GM19468 (cell line): Measurements from ENCODE around the gene ERAP2.
A peak's percentile ranks its signal among the peaks of the same experiment; 100 is the strongest.
"Not testable (repeated sequence)": the region's sequence is repeated elsewhere in the genome, so short reads cannot be mapped to it uniquely, and the experiment has no call there.

ENCODE experiments used
- ATAC-seq: cut with Tn5 transposase; IDR thresholded peaks from one replicate; pipeline ENCODE4 v1.9.1; 2021; ENCODE audit warnings: mild to moderate bottlenecking, moderate library complexity, moderate number of reproducible peaks; ENCODE audit not compliant: unreplicated experiment; ENCODE audit errors: extremely low read depth

The ERAP2 gene

DNA sequence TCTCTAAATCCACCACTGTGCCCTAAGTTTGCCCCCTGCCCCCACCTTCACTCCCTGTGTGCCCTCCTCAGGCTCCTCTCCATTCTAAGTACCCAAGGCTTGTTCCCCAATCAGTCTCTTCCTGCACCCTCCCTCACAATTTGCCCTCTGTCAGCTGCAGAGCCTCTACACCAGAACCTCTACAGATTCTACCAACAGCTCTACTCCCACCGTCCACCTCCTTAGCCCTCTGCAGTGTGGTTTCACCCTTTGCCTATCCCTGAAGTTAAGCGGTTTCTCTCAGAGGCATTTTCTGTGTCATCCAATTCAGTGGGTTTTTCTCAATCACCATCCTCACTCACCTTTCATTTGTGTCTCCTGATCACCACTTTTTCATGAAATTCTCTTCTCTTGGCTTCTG lies 13.2 kb upstream of the ERAP2 start:
- ATAC-seq, result no peak

DNA sequence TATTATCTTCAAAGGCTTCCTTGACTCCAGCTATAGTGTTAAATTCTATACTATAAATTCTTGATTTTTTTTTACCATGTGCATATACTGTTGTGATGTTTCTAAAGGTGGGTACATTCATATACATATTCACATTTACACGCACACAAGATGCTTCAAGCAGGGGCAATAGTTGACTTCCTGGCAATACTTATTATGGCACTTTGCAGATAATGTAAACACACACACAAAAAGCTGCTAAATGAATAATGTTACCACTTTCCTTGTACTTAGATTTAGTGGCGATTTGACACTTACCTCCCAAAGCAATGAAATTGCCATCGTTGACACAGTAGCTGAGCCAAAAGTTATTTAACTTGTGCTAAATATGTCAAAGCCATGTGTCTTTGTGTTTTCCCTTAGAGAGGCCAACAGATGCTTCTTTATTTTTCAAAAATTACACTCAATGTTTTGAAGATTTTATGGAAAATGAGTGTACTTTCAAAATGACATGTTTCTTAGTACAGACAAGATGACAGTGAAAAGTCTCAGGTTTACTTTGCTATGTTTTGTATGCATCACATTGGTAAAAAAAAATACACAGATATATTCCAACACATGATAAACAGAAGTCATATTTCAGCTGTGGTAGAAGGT lies 12.2 kb upstream of the ERAP2 start:
- ATAC-seq, result no peak

DNA sequence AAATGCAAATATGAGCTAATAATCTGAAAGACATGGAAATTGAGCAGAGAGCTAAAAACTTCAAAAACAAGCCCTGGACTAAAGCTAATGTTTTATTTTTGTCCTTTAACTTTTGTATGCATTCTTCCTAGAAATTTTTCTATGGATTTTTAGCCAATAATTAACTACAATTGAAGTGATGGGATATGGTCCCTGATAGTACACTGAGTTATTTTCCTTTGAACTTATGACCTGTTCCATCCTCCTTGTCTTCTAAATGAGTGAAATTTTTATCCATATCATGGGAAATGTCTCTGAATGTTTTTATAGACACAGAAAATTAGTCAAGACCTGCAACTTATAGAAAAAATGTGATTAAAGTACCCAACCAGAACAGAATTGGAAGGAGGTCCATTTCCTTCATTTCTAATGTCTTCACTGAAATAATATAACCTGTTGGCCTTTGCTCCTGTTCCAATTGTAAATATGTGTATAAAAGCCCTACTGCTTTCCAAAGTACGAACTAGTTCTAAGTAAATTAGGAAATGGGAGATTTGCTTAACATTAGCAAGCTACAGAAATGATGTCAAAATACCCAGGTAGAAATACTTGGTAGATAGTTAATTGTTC lies 11.3 kb upstream of the ERAP2 start:
- ATAC-seq, result no peak

DNA sequence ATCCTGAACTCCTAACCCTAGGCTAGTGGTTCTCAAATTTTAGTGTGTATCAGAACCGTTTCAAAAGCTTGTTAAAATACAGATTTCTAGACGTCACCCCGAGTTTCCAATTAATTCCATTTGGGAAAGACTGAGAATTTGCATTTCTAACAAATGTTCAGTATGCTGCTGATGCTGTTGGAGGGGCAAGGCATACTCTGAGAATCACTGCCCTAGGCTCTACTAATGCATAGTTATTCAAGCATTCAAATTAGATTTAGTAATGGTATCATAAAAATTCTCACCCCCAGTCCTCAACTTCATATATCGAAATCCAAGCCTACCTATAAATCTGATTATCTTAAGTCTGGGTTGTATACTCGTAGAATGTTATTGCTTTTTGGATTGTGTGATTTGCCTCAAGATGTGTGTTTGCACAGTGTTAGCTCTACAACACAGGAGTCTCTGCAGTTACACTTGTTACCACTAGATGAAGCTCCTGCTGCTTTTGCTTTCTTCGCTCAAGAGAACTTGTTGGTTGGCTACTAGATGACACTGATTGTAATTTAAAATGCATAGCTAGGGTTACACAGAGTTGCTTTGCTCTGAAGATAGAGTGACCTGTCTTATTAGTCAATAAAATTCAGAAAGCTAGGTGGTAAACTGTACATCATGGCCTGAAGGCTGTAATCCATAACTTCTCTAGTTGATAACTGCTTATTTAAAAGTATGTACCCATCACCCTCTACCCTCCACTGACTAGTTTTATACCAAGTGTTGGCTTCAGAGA lies 7.5 kb upstream of the ERAP2 start:
- peak; percentile 88 for ATAC-seq

DNA sequence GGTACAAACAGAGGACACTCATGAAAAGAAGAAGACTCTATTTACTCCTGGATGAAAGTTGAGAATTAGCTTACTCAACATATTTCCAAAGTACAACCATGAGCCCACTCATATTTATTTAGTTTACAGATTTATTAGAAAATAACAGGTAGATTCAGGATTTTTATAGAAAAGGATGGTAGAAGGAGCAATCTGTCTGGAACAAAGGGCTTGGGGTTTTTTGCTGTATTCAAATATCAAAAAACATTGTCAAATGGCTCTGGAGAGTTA lies 7.0 kb upstream of the ERAP2 start:
- no peak for ATAC-seq

DNA sequence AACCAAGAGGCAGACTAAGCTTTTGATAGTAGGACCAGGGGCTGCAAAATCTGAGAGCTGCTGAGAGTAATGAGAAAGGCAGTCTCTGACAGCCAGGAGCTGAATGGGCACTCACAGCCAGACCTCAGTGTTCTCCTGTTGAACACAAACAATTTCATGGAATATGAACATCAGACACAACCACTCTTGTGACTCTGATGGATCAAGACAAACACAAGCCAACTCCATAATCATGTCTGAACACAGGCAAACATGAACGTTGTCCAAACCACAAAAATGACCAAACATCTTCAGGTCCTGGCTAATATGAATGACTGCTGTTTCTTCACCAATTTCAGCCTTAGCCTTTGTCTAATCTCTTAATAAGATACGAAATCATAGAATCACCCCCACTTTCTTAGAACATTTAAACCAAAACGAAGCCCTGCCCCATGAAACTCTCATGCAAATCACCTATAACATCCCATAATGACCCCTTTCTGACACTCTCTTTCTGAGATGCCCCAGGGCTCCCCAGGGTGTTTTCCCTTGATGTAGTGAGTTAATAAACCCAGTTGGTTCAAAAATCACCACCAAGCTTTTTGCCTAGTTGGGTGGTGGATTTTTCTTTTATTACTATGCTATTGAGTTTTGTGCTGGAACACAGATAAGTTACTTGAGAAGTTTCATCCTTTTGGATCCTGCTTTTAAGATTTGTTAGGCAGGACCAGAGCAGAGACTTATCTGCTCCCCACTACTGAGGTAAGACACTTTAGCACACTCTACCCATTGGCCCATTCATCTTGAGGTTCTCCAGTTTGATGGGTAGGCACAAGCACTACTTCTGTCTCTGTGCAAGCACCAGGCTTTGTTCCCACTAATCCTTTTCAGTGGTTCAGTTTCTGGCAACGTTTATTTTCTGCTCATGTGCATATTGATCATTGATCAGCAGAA lies 5.9 kb upstream of the ERAP2 start:
- peak; percentile 47 for ATAC-seq

DNA sequence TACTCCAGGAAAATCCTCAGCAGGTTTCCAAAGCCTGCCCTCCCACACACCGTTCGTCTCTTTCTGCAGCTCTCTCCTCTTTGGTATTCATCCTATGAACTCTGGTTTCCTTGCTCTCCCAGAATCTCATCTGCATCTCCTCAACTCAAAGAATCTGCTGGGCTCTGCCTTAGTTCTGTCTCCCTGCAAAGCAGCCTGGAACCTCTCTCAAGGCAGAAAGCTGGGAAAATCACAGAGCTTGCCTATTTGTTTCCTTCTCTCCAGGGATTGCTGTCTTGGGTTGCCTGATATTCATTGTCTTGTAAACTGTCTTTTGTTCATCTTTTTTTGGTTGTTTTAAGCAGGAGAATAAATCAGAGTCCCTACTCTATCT lies 5.3 kb upstream of the ERAP2 start:
- no peak for ATAC-seq

DNA sequence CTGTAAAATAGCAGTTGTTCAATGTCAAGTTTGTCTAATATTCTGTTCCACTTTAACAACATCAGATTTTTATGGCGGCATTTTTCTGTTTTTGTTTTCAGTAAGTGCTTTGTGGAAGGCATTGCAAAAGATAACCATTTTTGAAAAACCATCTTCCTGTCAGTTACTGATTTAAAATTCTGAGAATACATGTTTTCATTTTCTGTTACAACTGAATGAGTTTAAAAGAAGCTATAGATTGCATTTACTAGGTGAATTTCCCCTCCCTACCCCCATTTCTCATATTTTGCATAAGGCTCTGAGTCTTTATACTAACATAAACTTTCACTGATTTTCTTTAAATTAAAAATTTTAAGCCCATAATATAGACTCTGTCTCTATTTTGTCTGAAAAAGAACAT lies 4.6 kb upstream of the ERAP2 start:
- ATAC-seq, result no peak

DNA sequence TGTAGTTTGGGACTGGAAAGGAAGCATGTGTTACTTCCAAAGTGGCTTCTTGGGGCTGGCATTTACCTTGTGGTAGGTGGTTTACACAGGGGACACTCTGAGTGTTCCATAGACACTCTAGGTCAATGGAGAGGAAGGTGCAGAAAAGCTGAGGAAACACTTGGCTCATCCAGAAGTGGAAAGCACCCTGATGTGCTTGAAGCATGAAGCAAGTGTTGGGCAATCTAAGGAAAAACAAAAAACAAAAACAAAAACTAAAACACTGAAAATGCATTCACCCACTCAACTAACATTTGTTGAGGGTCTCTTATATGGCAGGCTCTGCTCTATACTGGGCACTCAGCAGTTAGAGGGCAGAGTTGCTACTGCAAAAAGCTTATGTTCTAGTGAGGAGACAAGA lies 2.9 kb upstream of the ERAP2 start:
- no peak for ATAC-seq

DNA sequence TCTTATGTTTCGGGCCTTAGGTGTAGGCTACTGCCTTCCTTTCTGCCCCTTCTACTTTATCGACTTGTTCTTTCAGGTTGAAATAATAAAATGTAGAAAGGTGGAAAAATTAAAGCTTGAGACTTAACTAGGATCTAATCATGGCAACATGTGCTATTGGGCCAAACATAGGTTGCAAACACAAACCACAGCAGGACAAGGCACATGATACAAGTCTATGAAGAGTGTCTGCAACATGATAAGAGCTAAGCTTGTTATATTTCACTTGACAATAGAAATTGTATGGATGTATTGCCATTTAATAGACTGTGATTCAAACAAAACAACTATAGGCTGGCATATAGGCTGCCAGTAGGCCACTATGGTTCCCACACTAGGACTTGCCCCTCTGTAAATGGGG lies 1.7 kb upstream of the ERAP2 start:
- ATAC-seq, result no peak

DNA sequence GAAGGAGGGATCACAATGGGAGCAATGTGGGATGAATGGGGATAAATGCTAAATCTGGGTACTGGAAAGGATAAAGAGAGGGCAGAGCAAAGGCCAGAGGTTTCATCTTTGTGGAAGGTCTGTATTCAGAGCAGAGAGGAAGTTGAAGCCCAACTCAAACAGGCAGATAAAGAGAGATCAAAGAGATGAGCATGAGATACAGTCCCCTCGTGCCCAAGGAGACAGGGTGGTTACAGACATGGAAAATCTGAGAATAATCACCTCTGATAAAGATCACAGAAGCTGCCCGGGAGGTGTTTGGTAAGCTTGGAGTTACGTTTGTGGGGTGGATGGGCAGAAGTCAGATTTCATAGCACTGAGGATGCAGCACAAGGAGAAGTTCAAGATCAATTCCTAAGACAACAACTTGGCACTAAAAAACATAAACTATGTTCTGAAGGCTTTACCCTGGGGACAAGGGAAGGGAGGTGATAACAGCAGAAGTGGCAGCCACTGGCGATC lies 459 bp upstream of the ERAP2 start:
- ATAC-seq, result no peak

DNA sequence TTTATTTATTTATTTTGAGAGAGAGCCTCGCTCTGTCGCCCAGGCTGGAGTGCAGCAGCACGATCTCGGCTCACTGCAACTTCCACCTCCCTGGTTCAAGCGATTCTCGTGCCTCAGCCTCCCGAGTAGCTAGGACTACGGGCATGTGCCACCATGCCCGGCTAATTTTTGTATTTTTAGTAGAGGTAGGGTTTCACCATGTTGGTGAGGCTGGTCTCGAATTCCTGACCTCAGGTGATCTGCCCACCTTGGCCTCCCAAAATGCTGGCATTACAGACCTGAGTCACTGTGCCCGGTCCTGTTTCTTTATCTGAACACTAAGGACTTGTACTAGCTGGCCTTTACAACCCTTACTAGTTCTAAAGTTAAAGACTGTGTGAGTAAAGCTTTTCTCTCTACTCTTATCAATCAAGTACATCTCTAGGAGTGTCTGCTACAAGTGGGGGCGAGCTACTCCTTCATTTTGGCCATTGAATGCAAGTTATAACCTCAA lies 723 bp downstream of the ERAP2 start:
- not testable (repeated sequence) for ATAC-seq

DNA sequence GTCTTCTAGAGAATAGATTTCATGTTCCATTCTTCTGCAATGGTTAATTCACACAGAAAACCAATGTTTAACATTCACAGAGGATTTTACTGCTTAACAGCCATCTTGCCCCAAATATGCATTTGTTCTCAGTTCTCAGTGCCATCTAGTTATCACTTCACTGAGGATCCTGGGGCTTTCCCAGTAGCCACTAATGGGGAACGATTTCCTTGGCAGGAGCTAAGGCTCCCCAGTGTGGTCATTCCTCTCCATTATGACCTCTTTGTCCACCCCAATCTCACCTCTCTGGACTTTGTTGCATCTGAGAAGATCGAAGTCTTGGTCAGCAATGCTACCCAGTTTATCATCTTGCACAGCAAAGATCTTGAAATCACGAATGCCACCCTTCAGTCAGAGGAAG lies 3.4 kb downstream of the ERAP2 start:
- ATAC-seq, result no peak

DNA sequence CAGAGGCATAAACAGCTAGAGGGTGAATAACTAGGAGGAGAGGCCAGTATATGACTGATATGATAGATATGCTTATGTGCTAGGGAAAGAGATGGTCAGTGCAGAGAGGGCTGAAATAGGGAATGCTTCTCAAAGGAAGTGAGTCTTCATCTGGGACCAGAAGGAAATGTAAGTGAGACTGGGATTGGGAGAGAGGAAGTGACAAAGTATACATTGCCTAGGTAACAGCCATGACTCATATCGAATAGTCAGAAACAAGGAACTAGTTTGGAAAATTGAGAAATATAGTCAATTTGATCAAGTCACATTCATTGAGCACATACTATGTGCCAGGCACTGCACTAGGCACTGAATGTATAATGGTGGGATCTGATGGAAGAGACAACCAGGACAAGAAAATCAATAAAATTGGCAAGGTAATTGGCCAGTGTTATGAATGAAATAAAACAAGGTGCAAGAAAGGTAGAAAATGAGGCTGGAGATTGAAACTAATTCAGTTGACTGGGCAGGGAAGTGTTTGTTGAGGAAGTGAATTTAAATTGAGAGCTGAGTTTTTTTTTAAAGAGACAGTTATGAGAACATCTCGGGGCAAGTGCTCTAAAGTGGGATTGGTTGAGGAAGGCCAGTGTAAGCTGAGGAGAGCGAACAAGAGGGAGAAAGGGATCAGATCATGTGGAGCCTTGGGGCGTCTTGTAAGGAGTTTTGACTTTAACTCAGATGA lies 4.3 kb downstream of the ERAP2 start:
- no peak for ATAC-seq

DNA sequence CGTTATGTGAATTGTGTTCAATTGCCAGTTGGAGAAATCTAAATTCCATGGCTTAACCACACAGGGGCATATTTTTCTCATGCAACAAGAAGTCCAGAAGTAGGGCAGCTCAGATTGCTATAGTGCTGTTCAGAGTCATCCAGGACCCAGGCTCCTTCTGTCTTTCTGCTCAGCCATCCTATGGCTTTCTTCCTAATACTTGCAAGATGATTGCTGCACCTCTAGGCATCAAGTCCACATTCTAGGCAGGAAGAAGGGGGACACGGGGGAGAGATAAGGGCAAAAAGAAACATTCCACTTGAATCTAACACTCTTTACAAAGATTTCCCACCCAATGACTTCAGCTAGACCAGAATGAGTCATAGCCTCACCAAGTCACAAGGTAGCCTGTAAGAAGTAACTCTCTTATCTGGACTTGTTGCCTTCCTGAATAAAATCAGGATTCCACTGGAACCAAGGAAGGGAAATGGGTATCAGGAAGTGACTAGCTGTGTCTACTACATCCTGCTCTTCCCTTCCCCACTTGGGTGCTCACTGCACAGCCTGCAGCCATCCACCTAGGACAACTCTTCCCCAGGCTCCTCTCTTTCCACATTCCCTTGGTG lies 5.3 kb downstream of the ERAP2 start:
- no peak for ATAC-seq

DNA sequence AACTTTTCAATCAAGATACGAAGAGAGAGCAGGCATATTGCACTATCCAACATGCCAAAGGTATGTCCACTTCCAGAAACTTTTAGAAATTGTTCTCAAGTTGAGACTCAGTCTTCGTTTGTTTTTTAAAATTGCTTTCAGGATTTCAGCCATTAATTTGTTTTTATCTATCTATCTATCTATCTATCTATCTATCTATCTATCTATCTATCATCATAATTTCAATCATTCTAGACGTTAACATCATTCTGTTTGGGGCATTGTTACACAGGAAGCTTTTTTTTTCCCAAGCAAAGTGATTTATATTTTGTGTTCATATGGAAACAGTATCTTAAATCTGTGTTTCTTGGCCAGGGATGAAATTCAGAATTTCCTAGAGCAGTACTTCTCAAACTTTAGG lies 7.6 kb downstream of the ERAP2 start:
- no peak for ATAC-seq

DNA sequence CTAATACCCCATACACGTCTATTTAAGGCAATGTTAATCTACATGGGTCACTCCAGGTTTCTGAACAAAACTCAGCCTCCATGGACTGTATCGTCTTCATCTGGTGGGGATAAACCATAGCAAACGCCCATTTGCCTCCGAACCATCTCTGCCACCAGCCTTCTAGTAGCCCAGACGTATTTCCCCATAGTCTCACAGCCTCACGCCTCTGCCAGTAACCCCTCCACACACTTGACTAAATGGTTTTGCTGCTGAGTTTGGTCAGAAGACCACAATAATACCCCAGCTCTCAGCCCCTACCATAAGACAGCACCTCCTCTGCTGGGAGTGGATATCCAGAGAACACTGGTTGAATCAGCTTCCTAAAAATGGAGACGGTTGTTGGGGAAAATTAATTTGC lies 8.7 kb downstream of the ERAP2 start:
- no peak for ATAC-seq

DNA sequence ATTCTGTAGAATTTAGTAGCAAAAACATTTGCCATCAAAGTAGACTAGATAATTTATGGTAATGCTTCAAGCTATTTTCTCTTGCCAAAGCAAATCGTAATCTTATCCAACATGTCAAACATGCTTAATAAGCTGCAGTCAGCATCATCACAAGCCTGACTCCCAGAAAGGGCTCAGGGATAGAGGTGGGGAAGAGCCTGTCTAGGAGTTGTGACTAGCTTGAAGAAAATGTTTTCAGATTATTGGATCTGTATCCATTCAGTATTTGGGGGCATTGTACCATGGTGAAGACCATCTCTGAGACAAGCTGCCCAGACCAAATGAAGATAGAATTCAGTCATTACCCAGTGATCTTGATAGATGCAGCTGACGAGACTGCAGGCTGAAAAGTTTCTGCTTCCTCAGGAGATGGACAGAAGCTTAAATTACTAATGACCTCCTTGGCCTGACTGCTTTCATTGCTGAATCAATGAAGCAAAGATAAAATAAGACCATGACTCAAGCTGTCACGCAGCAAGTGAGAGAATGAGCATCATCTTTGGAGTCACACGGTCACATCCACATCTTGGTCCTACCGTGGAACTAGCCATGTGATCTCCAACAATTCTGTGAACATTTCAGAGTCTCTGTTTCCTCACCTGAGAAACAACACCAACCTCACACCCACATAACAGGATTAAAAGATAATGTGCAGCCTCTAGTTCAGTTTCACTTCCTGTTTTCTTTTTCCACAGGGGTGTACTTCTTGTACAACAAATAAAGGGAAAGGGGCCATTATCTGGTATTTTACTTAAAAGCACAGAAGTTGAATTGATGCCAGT lies 9.4 kb downstream of the ERAP2 start:
- peak; percentile 73 for ATAC-seq

DNA sequence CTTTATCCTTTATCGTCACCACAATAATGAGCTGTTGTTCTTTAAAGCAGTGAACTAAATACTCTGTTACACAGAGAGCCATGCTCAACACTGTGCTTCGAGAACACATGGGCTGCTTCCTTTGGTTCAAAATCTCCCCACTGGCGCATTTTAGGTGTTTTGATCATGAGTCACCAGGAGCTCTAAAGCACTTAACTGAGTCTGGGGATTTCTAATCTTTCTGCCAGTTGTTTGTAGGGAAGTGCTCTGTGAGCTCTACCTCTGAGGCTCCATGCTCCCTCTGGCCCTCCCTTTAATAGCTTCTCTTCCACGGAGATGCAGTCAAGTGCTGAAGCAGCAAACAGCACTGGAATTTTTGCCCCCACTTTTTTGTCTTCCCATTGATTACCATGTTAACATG lies 17.0 kb downstream of the ERAP2 start:
- ATAC-seq, result no peak
